ENCODE measurements around the gene CBX5. TPM values are rescaled to one million over a fixed set of nuclear protein-coding genes. Genes with fewer than 3 reads are reported as not detected.

Gene CBX5
- total and polyA plus RNA-seq, 9 of the 15 experiments (the other 6 are each of a cell fraction or from before 2014, with no cell fraction given): 32.6 to 102 (median 59.2) TPM

DNA sequence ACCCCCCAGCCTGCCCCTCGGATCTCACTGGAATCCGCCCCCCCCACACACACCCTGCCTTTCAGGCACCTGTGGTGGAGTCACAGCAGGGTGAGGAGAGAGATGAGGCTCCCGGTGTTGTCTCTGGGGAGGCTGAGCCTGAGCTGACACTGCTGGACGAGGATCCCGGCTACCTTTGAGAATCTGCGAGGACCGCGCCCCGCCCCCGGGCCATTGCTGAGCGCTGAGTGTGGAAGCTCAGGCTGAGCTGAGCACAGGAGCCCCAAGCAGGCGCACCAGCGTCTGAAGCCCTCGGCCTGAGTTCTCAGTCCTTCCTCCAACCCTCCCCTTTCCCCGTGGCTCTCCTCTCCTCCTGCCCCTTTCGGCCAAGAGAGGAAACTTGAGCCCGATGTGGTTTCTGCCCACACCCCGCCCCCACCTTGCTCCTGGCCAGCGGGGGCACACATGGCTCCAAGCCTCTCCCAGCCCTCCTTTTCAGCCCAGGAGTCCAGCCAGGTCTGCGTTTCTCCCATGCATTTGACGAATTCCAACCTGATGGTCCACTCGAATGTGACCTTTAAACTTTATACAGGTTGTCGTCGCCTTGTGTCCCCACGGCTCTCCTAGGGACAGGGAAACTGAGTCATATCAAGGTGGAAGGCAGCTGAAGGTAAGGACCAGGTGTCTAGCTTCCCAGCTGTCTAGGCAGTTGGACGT is 21.0 kb upstream of the CBX5 start, which contains the start of gene NFE2 (continued):
- TF ChIP-seq, protein P1, sequence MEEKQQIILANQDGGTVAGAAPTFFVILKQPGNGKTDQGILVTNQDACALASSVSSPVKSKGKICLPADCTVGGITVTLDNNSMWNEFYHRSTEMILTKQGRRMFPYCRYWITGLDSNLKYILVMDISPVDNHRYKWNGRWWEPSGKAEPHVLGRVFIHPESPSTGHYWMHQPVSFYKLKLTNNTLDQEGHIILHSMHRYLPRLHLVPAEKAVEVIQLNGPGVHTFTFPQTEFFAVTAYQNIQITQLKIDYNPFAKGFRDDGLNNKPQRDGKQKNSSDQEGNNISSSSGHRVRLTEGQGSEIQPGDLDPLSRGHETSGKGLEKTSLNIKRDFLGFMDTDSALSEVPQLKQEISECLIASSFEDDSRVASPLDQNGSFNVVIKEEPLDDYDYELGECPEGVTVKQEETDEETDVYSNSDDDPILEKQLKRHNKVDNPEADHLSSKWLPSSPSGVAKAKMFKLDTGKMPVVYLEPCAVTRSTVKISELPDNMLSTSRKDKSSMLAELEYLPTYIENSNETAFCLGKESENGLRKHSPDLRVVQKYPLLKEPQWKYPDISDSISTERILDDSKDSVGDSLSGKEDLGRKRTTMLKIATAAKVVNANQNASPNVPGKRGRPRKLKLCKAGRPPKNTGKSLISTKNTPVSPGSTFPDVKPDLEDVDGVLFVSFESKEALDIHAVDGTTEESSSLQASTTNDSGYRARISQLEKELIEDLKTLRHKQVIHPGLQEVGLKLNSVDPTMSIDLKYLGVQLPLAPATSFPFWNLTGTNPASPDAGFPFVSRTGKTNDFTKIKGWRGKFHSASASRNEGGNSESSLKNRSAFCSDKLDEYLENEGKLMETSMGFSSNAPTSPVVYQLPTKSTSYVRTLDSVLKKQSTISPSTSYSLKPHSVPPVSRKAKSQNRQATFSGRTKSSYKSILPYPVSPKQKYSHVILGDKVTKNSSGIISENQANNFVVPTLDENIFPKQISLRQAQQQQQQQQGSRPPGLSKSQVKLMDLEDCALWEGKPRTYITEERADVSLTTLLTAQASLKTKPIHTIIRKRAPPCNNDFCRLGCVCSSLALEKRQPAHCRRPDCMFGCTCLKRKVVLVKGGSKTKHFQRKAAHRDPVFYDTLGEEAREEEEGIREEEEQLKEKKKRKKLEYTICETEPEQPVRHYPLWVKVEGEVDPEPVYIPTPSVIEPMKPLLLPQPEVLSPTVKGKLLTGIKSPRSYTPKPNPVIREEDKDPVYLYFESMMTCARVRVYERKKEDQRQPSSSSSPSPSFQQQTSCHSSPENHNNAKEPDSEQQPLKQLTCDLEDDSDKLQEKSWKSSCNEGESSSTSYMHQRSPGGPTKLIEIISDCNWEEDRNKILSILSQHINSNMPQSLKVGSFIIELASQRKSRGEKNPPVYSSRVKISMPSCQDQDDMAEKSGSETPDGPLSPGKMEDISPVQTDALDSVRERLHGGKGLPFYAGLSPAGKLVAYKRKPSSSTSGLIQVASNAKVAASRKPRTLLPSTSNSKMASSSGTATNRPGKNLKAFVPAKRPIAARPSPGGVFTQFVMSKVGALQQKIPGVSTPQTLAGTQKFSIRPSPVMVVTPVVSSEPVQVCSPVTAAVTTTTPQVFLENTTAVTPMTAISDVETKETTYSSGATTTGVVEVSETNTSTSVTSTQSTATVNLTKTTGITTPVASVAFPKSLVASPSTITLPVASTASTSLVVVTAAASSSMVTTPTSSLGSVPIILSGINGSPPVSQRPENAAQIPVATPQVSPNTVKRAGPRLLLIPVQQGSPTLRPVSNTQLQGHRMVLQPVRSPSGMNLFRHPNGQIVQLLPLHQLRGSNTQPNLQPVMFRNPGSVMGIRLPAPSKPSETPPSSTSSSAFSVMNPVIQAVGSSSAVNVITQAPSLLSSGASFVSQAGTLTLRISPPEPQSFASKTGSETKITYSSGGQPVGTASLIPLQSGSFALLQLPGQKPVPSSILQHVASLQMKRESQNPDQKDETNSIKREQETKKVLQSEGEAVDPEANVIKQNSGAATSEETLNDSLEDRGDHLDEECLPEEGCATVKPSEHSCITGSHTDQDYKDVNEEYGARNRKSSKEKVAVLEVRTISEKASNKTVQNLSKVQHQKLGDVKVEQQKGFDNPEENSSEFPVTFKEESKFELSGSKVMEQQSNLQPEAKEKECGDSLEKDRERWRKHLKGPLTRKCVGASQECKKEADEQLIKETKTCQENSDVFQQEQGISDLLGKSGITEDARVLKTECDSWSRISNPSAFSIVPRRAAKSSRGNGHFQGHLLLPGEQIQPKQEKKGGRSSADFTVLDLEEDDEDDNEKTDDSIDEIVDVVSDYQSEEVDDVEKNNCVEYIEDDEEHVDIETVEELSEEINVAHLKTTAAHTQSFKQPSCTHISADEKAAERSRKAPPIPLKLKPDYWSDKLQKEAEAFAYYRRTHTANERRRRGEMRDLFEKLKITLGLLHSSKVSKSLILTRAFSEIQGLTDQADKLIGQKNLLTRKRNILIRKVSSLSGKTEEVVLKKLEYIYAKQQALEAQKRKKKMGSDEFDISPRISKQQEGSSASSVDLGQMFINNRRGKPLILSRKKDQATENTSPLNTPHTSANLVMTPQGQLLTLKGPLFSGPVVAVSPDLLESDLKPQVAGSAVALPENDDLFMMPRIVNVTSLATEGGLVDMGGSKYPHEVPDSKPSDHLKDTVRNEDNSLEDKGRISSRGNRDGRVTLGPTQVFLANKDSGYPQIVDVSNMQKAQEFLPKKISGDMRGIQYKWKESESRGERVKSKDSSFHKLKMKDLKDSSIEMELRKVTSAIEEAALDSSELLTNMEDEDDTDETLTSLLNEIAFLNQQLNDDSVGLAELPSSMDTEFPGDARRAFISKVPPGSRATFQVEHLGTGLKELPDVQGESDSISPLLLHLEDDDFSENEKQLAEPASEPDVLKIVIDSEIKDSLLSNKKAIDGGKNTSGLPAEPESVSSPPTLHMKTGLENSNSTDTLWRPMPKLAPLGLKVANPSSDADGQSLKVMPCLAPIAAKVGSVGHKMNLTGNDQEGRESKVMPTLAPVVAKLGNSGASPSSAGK (IDR thresholded peaks at IDR 0.05): no peak
- TF ChIP-seq, protein P2, sequence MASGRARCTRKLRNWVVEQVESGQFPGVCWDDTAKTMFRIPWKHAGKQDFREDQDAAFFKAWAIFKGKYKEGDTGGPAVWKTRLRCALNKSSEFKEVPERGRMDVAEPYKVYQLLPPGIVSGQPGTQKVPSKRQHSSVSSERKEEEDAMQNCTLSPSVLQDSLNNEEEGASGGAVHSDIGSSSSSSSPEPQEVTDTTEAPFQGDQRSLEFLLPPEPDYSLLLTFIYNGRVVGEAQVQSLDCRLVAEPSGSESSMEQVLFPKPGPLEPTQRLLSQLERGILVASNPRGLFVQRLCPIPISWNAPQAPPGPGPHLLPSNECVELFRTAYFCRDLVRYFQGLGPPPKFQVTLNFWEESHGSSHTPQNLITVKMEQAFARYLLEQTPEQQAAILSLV (tag; IDR thresholded peaks at IDR 0.05): no peak
- no peak for TF ChIP-seq MCM2 (IDR thresholded peaks at IDR 0.05; ENCODE audit: low read depth)
- no peak for TF ChIP-seq NFE2L1 (tag; IDR thresholded peaks at IDR 0.05; ENCODE audit: borderline replicate concordance, low read depth)
- TF ChIP-seq ZNF212 (CRISPR knock-in tag; IDR thresholded peaks at IDR 0.05): no peak
- TF ChIP-seq ZNF282 (CRISPR knock-in tag; IDR thresholded peaks at IDR 0.05): no peak
- TF ChIP-seq TRIM24 (IDR thresholded peaks at IDR 0.05): 0 out of 4 replicates have a peak, but pooled peaks of 1 of the 2 experiments have one; percentile 29
- TF ChIP-seq COPS2 (conservative IDR thresholded peaks at IDR 0.05): no peak
- no peak for TF ChIP-seq FOXJ3 (CRISPR knock-in tag; IDR thresholded peaks at IDR 0.05)
- no peak for TF ChIP-seq ZNF785 (CRISPR knock-in tag; IDR thresholded peaks at IDR 0.05)
- TF ChIP-seq MYC (IDR thresholded peaks at IDR 0.05; ENCODE audit: low read depth, low read length): peak; percentile 81
- TF ChIP-seq MYC (CRISPR knock-in tag; IDR thresholded peaks at IDR 0.05; ENCODE audit: borderline replicate concordance, low read depth): no peak
- TF ChIP-seq ZFP36 (IDR thresholded peaks at IDR 0.05; ENCODE audit: low read depth, low read length, partially characterized antibody): peak; percentile 94
- TF ChIP-seq MTA2 (IDR thresholded peaks at IDR 0.05; ENCODE audit: low read depth): peak; percentile 37
- peak; percentile 11; the same call in 1 of the 2 replicates for TF ChIP-seq JUN (IDR thresholded peaks at IDR 0.05; ENCODE audit: borderline replicate concordance, low read depth, low read length)
- TF ChIP-seq JUN (CRISPR knock-in tag; IDR thresholded peaks at IDR 0.05; ENCODE audit: borderline replicate concordance): no peak
- TF ChIP-seq MEF2D (tag; conservative IDR thresholded peaks at IDR 0.05; ENCODE audit: low read depth): no peak
